ENCODE data around the gene UBP1.
"Not testable (repeated sequence)": the region's sequence is repeated elsewhere in the genome, so short reads cannot be mapped to it uniquely, and the experiment has no call there.

The UBP1 gene

GRCh38 chr3:33461097-33461496, 20.9 kb upstream of the UBP1 start:
- DNase-seq (ENCODE audit: low read depth), result no peak
- no peak overlapping the region for H3K4me3 ChIP-seq (ENCODE audit: low read length)
- no peak for TF ChIP-seq CTCF (conservative IDR thresholded peaks at IDR 0.05; ENCODE audit: low read depth, low read length)

- not testable (repeated sequence) for H3K4me3 ChIP-seq (ENCODE audit: low read length); DNase-seq (ENCODE audit: low read depth)
Observed at GRCh38 chr3:33459577-33459976, 19.4 kb upstream of the UBP1 start.

GRCh38 chr3:33458446-33458845, 18.2 kb upstream of the UBP1 start:
- no peak overlapping the region for H3K4me3 ChIP-seq (ENCODE audit: low read length)
- no peak for TF ChIP-seq CTCF (conservative IDR thresholded peaks at IDR 0.05; ENCODE audit: low read depth, low read length)
- no peak for DNase-seq (ENCODE audit: low read depth)

GRCh38 chr3:33456756-33457155, 16.6 kb upstream of the UBP1 start:
- H3K4me3 ChIP-seq (ENCODE audit: low read length), result no peak overlapping the region
- DNase-seq (ENCODE audit: low read depth), result no peak
- no peak for TF ChIP-seq CTCF (conservative IDR thresholded peaks at IDR 0.05; ENCODE audit: low read depth, low read length)

GRCh38 chr3:33453331-33453761, 13.1 kb upstream of the UBP1 start:
- no peak overlapping the region for H3K4me3 ChIP-seq (ENCODE audit: low read length)
- no peak for DNase-seq (ENCODE audit: low read depth)
- TF ChIP-seq CTCF (conservative IDR thresholded peaks at IDR 0.05; ENCODE audit: low read depth, low read length), result no peak

- H3K4me3 ChIP-seq (ENCODE audit: low read length); DNase-seq (ENCODE audit: low read depth): not testable (repeated sequence)
Observed at GRCh38 chr3:33451994-33452393, 11.8 kb upstream of the UBP1 start.

- no peak overlapping the region for H3K4me3 ChIP-seq (ENCODE audit: low read length)
- DNase-seq (ENCODE audit: low read depth), result no peak
- TF ChIP-seq CTCF (conservative IDR thresholded peaks at IDR 0.05; ENCODE audit: low read depth, low read length), result no peak
Observed at GRCh38 chr3:33447958-33448357, 7.8 kb upstream of the UBP1 start.

GRCh38 chr3:33447256-33447625, 7.0 kb upstream of the UBP1 start:
- not testable (repeated sequence) for H3K4me3 ChIP-seq (ENCODE audit: low read length); DNase-seq (ENCODE audit: low read depth)

GRCh38 chr3:33442190-33442589, 2.0 kb upstream of the UBP1 start:
- DNase-seq (ENCODE audit: low read depth), result no peak
- no peak for TF ChIP-seq CTCF (conservative IDR thresholded peaks at IDR 0.05; ENCODE audit: low read depth, low read length)
- no peak overlapping the region for H3K4me3 ChIP-seq (ENCODE audit: low read length)

Measured in retinal pigment epithelial cell (primary cell).